Prostate gland (tissue), 2 donors: Measurements from ENCODE around the gene GRIK2. TPM values are rescaled to one million over a fixed set of nuclear protein-coding genes. Genes with fewer than 3 reads are reported as not detected.
"Not testable (repeated sequence)": the region's sequence is repeated elsewhere in the genome, so short reads cannot be mapped to it uniquely, and the experiment has no call there.

Source experiments
- DNase-seq: peaks from one replicate; pipeline ENCODE4 v3.0.0-alpha.2; 2019; ENCODE audit warnings: low spot score
- H3K27ac ChIP-seq, 2 donors: fragments of 200-600 bp; sonication (generic); 2 replicates each; pipeline ENCODE4 v1.5.1; 2017 to 2019
- H3K27me3 ChIP-seq: fragments of 200-600 bp; sonication (generic); replicated peaks from 2 replicates; pipeline ENCODE4 v1.5.1; 2019; ENCODE audit not compliant: insufficient read depth
- H3K36me3 ChIP-seq, 2 donors: fragments of 200-600 bp; sonication (generic); 1 replicate in 1 of 2; 2 replicates in 1 of 2; pipeline versions ENCODE4 v1.5.1 to v1.8.1; 2017 to 2019
- H3K4me1 ChIP-seq: fragments of 200-600 bp; sonication (generic); replicated peaks from 2 replicates; pipeline ENCODE4 v1.5.1; 2019
- H3K4me3 ChIP-seq, 2 donors: fragments of 200-600 bp; sonication (generic); 2 replicates each; pipeline ENCODE4 v1.5.1; 2017 to 2019
- H3K9me3 ChIP-seq: fragments of 200-600 bp; sonication (generic); 2 replicates; pipeline ENCODE4 v1.5.1; 2017
- POLR2A ChIP-seq: fragments of 450-650 bp; IDR thresholded peaks from one replicate; pipeline ENCODE4 v1.6.1; 2016; ENCODE audit warnings: antibody characterized with exemption, mild to moderate bottlenecking
- POLR2AphosphoS5 ChIP-seq: sonication (generic); formaldehyde crosslinking; IDR thresholded peaks from one replicate; pipeline ENCODE4 v1.6.1; 2017; ENCODE audit warnings: antibody characterized with exemption
- WGBS: methylation state at CpG from one replicate; pipeline ENCODE4 v1.1.5; 2018; 5-methylcytosine and 5-hydroxymethylcytosine counted together
- intact Hi-C: fragments of 100-400 bp; cut with DNase I; formaldehyde crosslinking; loops from one replicate; pipeline ENCODE4 v1.14.2; 2022
- total RNA-seq, 2 donors: library from RNA; depleted of rRNA; stranded (reverse); fragments of >200 nt; gene quantifications; one replicate each; pipeline ENCODE4 v1.1.0, GENCODE V29; 2016
- TF ChIP-seq, protein P1 (sequence below), 4 experiments: fragments of 200-600 bp in 2 of 4; fragments of 450-650 bp in 2 of 4; sonication (generic) in 2 of 4; IDR thresholded peaks; 1 replicate in 3 of 4; 2 replicates in 1 of 4; pipeline ENCODE4 v1.5.1; 2016 to 2019; ENCODE audit warnings: antibody characterized with exemption in 4 of 4, mild to moderate bottlenecking in 2 of 4, moderate library complexity in 2 of 4

The GRIK2 gene
- total RNA-seq, 2 donors from 2014 or later = 2.6 to 15.7 TPM

DNA sequence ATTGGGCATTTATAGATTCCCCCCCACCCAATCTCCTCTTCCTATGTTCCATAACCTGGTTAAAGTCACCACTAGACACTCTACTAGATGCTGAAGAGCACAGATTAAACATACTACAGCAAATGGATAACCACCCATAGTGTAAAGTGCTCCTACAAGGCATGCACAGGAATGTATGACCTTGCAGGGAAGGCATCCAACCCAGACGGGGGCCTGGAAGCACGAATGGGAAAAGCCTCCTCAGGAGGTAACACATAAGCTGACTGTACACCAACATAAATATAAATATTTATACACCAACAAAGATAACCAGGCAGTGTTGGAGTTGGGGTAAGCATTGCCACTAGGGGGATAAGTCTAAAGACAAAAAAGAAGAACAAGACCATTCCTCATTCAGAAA lies 691.7 kb downstream of the GRIK2 start:
- no peaks in the 10 kb centered on the region for H3K4me1 ChIP-seq
- no peaks in the 10 kb centered on the region for H3K9me3 ChIP-seq
- TF ChIP-seq POLR2AphosphoS5 (no peak), POLR2A (no peak)
- TF ChIP-seq, protein P1, sequence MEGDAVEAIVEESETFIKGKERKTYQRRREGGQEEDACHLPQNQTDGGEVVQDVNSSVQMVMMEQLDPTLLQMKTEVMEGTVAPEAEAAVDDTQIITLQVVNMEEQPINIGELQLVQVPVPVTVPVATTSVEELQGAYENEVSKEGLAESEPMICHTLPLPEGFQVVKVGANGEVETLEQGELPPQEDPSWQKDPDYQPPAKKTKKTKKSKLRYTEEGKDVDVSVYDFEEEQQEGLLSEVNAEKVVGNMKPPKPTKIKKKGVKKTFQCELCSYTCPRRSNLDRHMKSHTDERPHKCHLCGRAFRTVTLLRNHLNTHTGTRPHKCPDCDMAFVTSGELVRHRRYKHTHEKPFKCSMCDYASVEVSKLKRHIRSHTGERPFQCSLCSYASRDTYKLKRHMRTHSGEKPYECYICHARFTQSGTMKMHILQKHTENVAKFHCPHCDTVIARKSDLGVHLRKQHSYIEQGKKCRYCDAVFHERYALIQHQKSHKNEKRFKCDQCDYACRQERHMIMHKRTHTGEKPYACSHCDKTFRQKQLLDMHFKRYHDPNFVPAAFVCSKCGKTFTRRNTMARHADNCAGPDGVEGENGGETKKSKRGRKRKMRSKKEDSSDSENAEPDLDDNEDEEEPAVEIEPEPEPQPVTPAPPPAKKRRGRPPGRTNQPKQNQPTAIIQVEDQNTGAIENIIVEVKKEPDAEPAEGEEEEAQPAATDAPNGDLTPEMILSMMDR (IDR thresholded peaks at IDR 0.05) = no peak
- H3K27ac ChIP-seq = no peak overlapping the region
- H3K4me3 ChIP-seq = no peak overlapping the region
- intact Hi-C loops = no loop called here
- DNase-seq = no peak
- 51% methylated on average over 2 of the region's 2 CpGs for WGBS
- no peaks in the 10 kb centered on the region for H3K36me3 ChIP-seq
- no peaks in the 10 kb centered on the region for H3K27me3 ChIP-seq

DNA sequence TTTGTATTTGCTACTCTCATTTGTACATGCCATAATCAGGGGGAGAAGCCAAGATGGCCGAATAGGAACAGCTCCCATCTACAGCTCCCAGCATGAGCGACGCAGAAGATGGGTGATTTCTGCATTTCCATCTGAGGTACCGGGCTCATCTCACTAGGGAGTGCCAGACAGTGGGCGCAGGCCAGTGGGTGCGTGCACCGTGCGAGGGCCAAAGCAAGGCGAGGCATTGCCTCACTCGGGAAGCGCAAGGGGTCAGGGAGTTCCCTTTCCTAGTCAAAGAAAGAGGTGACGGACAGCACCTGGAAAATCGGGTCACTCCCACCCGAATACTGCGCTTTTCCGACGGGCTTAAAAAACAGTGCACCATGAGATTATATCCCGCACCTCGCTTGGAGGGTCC lies 694.7 kb downstream of the GRIK2 start:
- H3K4me1 ChIP-seq, intact Hi-C loops, DNase-seq, H3K27ac ChIP-seq, H3K27me3 ChIP-seq, H3K9me3 ChIP-seq, H3K36me3 ChIP-seq, H3K4me3 ChIP-seq: not testable (repeated sequence)
- 96% methylated on average over 19 of the region's 19 CpGs for WGBS

DNA sequence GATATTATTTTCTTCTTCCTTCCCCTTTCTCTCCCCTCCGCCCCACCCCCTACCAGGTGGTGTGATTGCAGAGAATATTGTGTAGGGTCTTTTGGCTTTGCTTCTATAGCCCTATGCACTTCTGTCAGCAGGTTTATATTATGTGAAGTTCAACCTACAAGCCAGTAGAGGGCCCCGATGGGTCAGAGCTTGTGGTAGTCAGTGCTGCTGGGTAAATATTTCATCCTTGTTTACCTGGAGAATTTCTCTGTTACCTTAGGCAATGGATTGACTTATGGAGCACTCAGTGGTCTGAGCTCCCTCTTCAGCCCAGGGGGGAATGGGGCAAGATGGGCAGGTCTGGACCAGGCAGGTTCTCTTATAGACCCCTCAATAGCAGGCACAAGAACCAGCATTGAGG lies 720.9 kb downstream of the GRIK2 start:
- 60% methylated on average over 2 of the region's 2 CpGs for WGBS
- Histone ChIP-seq H3K4me1 (no peaks in the 10 kb centered on the region), H3K36me3 (no peaks in the 10 kb centered on the region), H3K4me3 (no peak overlapping the region), H3K27me3 (no peaks in the 10 kb centered on the region), H3K27ac (no peak overlapping the region), H3K9me3 (no peaks in the 10 kb centered on the region)
- TF ChIP-seq, protein P1 (IDR thresholded peaks at IDR 0.05) = peak in 1 of 4 experiments; percentile 25
- no peak for TF ChIP-seq POLR2AphosphoS5
- intact Hi-C loops = no loop called here
- DNase-seq = no peak

DNA sequence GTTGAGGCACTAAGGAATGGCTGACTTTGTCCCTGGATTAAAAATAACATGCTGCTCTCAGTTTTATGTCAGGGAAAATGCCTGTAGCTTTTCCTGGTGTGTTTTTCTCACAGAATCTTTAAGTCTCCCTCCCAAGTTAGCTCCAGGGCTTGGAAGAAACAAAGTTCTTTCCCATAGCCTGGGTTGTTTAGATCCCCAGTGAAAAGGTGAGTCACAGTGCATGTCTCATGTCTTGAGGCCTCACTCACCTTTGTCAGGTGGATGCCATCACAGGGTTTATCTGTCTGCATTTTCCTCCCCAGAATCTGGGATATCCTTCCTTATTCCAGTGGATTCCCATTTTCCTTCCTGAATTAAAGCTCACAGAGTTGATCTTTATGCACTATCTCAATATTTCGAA lies 722.4 kb downstream of the GRIK2 start:
- Histone ChIP-seq H3K4me3 (no peak overlapping the region), H3K27ac (no peak overlapping the region), H3K9me3 (no peaks in the 10 kb centered on the region), H3K4me1 (no peaks in the 10 kb centered on the region), H3K36me3 (no peaks in the 10 kb centered on the region), H3K27me3 (no peaks in the 10 kb centered on the region)
- no peak for TF ChIP-seq POLR2A
- TF ChIP-seq, protein P1 (IDR thresholded peaks at IDR 0.05) = no peak
- TF ChIP-seq POLR2AphosphoS5 = no peak
- no peak for DNase-seq
- intact Hi-C loops = no loop called here
- 88% methylated on average over 1 of the region's 1 CpG for WGBS

DNA sequence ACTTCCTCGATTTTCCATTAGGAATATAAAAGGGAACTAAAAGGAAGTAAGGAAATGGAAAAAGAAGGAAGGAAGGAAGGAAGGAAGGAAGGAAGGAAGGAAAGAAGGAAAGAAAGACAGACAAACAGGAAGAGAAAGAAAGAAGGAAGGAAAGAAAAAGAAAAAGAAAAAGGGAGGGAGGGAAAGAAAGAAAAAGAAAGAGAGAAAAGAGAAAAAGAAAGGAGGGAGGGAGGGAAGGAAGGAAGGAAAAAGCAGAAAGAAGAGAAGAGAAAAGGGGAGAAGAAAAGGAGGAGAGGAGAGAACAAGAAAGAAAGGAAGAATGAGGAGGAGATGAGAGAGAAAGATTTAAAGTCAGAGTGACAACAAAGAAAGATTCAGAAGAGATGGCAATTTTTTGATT lies 724.5 kb downstream of the GRIK2 start:
- Histone ChIP-seq H3K36me3 (no peaks in the 10 kb centered on the region), H3K4me1 (no peaks in the 10 kb centered on the region), H3K9me3 (no peaks in the 10 kb centered on the region), H3K27ac (no peak overlapping the region), H3K27me3 (no peaks in the 10 kb centered on the region), H3K4me3 (no peak overlapping the region)
- DNase-seq = no peak
- 91% methylated on average over 1 of the region's 1 CpG for whole genome bisulfite sequencing
- TF ChIP-seq POLR2AphosphoS5 (no peak), POLR2A (no peak)
- TF ChIP-seq, protein P1 (IDR thresholded peaks at IDR 0.05) = no peak
- intact Hi-C loops = no loop called here
